Stimulated activated CD4-positive, alpha-beta T cell treated with anti-CD3 and anti-CD28 coated beads, Interleukin-15, amount 100 ng/mL, for 48 hours (primary cell): ENCODE data around the gene RGMA.

Source experiments
- DNase-seq, 2 donors: peaks; one replicate each; pipeline ENCODE4 v3.0.0-alpha.2; 2020; ENCODE audit warnings: low read depth in 2 of 2

Gene RGMA

GRCh38 chr15:93088981-93089726 is at the start of gene RGMA:
TSS of gene RGMA (minus strand) at chr15:93089211. CDS start at chr15:93088932, 279 bp downstream.
- DNase-seq: no peak

- DNase-seq: no peak
These were observed 47.6 kb upstream of the RGMA start for GRCh38 chr15:93136606-93137005.

- DNase-seq: no peak
These were observed 47.0 kb upstream of the RGMA start for GRCh38 chr15:93135997-93136397.

GRCh38 chr15:93135459-93135858 is 46.4 kb upstream of the RGMA start:
- DNase-seq: no peak

- no peak for DNase-seq
These were observed 42.6 kb upstream of the RGMA start for GRCh38 chr15:93131485-93132095.

- DNase-seq: no peak
These were observed 40.9 kb upstream of the RGMA start for GRCh38 chr15:93129702-93130488.

GRCh38 chr15:93127286-93127685 is 38.3 kb upstream of the RGMA start:
- DNase-seq: no peak

GRCh38 chr15:93126599-93126998 is 37.6 kb upstream of the RGMA start:
- no peak for DNase-seq

GRCh38 chr15:93126148-93126547 is 37.1 kb upstream of the RGMA start:
- DNase-seq: no peak

GRCh38 chr15:93124126-93124525 is 35.1 kb upstream of the RGMA start:
- no peak for DNase-seq

- DNase-seq: no peak
These were observed 33.2 kb upstream of the RGMA start for GRCh38 chr15:93121973-93122910.

- no peak for DNase-seq
These were observed 32.1 kb upstream of the RGMA start for GRCh38 chr15:93121107-93121506.

- no peak for DNase-seq
These were observed 29.9 kb upstream of the RGMA start for GRCh38 chr15:93118904-93119303.

GRCh38 chr15:93111451-93111850 is 22.4 kb upstream of the RGMA start:
- no peak for DNase-seq

- DNase-seq: no peak
These were observed 21.6 kb upstream of the RGMA start for GRCh38 chr15:93110502-93111040.

- DNase-seq: no peak
These were observed 20.5 kb upstream of the RGMA start for GRCh38 chr15:93109336-93110102.

GRCh38 chr15:93107646-93108045 is 18.6 kb upstream of the RGMA start:
- DNase-seq: no peak

GRCh38 chr15:93105485-93105884 is 16.5 kb upstream of the RGMA start:
- no peak for DNase-seq

GRCh38 chr15:93103823-93104222 is 14.8 kb upstream of the RGMA start:
- no peak for DNase-seq

- no peak for DNase-seq
These were observed 13.2 kb upstream of the RGMA start for GRCh38 chr15:93102211-93102610.

- DNase-seq: no peak
These were observed 4.8 kb upstream of the RGMA start for GRCh38 chr15:93093765-93094164.
